B cell (primary cell): ENCODE results near the gene KCTD18. TPM values are rescaled to one million over a fixed set of nuclear protein-coding genes. Genes with fewer than 3 reads are reported as not detected.

ENCODE experiments used
- ATAC-seq: fragments of 200-7000 bp; cut with Tn5 transposase; one replicate; pipeline ENCODE4 v1.10.0; 2021; ENCODE audit warnings: low read depth, mild to moderate bottlenecking, moderate number of reproducible peaks, moderate library complexity
- CTCF ChIA-PET: fragments of 350-600 bp; sonication (Branson Sonifier 250); formaldehyde crosslinking; loops from one replicate; lab custom pipeline; 2021; ENCODE audit warnings: antibody characterized with exemption, inconsistent platforms; lab: Charles Lee
- POLR2A ChIA-PET: fragments of 350-600 bp; sonication (Branson Sonifier 250); formaldehyde crosslinking; loops from one replicate; lab custom pipeline; 2021; ENCODE audit warnings: antibody characterized with exemption; lab: Charles Lee
- DNase-seq: peaks from one replicate; pipeline ENCODE4 v3.0.0; 2013
- H2AFZ ChIP-seq: 2 replicates; pipeline ENCODE4 v1.6.1; 2012; ENCODE audit warnings: mild to moderate bottlenecking, low read depth, low read length; ENCODE audit not compliant: insufficient read depth, poor library complexity, severe bottlenecking
- H3K27ac ChIP-seq, 2 donors: 1 replicate in 1 of 2; 2 replicates in 1 of 2; pipeline ENCODE4 v1.5.1; 2012 to 2013; ENCODE audit warnings: low read length in 2 of 2, mild to moderate bottlenecking in 2 of 2, moderate library complexity in 1 of 2
- H3K27me3 ChIP-seq, 4 experiments: fragments of 200-600 bp in 1 of 4; sonication (generic) in 1 of 4; replicated peaks in 1 of 4; 1 replicate in 2 of 4; 2 replicates in 2 of 4; pipeline versions ENCODE4 v1.6.1 to v1.7.0; 2013 to 2016; ENCODE audit warnings: low read length in 3 of 4, mild to moderate bottlenecking in 2 of 4, mixed read lengths in 1 of 4, moderate library complexity in 1 of 4; ENCODE audit not compliant: insufficient read depth in 4 of 4, control insufficient read depth in 3 of 4; ENCODE audit errors: control extremely low read depth in 1 of 4
- H3K36me3 ChIP-seq, 2 experiments: replicated peaks in 1 of 2; 1 replicate in 1 of 2; 2 replicates in 1 of 2; pipeline versions ENCODE4 v1.6.1 to v1.7.1; 2013; ENCODE audit warnings: low read length in 1 of 2; ENCODE audit not compliant: insufficient read depth in 2 of 2, control insufficient read depth in 1 of 2; ENCODE audit errors: control extremely low read depth in 1 of 2, extremely low read depth in 1 of 2
- H3K4me1 ChIP-seq, 2 donors: fragments of 200-600 bp in 1 of 2; sonication (generic) in 1 of 2; 1 replicate in 1 of 2; 2 replicates in 1 of 2; pipeline versions ENCODE4 v1.5.1 to v1.6.1; 2013 to 2017; ENCODE audit warnings: low read length in 2 of 2; ENCODE audit not compliant: control insufficient read depth in 2 of 2, insufficient read depth in 2 of 2
- H3K4me2 ChIP-seq: replicated peaks from 2 replicates; pipeline ENCODE3; 2012; ENCODE audit warnings: mild to moderate bottlenecking, low read depth, low read length; ENCODE audit not compliant: poor library complexity, severe bottlenecking
- H3K4me3 ChIP-seq, 5 experiments: fragments of 200-600 bp in 1 of 5; sonication (generic) in 1 of 5; 1 replicate in 3 of 5; 2 replicates in 2 of 5; pipeline versions ENCODE4 v1.5.1 to v1.7.0; 2011 to 2016; ENCODE audit warnings: low read length in 4 of 5, mild to moderate bottlenecking in 4 of 5, low read depth in 2 of 5, control low read depth in 1 of 5, moderate library complexity in 1 of 5; ENCODE audit not compliant: insufficient read depth in 1 of 5; ENCODE audit errors: control extremely low read depth in 1 of 5, extremely low read depth in 1 of 5
- H3K79me2 ChIP-seq: fragments of 200-600 bp; sonication (generic); one replicate; pipeline ENCODE4 v1.6.0; 2016; ENCODE audit warnings: low read length; ENCODE audit not compliant: control insufficient read depth, insufficient read depth
- H3K9ac ChIP-seq: fragments of 200-600 bp; sonication (generic); 2 replicates; pipeline ENCODE4 v1.6.1; 2017; ENCODE audit warnings: mild to moderate bottlenecking, low read length, moderate library complexity
- H3K9me3 ChIP-seq, 3 donors: one replicate each; pipeline versions ENCODE4 v1.6.1 to v1.7.1; 2013; ENCODE audit warnings: low read length in 2 of 3; ENCODE audit not compliant: control insufficient read depth in 2 of 3, insufficient read depth in 1 of 3; ENCODE audit errors: control extremely low read depth in 1 of 3
- H4K20me1 ChIP-seq: 2 replicates; pipeline ENCODE4 v1.6.0; 2012; ENCODE audit warnings: mild to moderate bottlenecking, low read length; ENCODE audit not compliant: insufficient read depth, control insufficient read depth, poor library complexity, severe bottlenecking
- H3K27ac Mint-ChIP-seq: one replicate; pipeline ENCODE4 v1.8.0; 2021; ENCODE audit warnings: mixed read lengths
- H3K27me3 Mint-ChIP-seq: one replicate; pipeline ENCODE4 v1.8.0; 2021; ENCODE audit warnings: mixed read lengths
- H3K4me1 Mint-ChIP-seq: one replicate; pipeline ENCODE4 v1.8.0; 2021; ENCODE audit warnings: mixed read lengths
- H3K4me3 Mint-ChIP-seq: one replicate; pipeline ENCODE4 v1.8.0; 2021; ENCODE audit warnings: mixed read lengths
- H3K9me3 Mint-ChIP-seq: one replicate; pipeline ENCODE4 v1.8.0; 2022; ENCODE audit warnings: mixed read lengths; ENCODE audit not compliant: insufficient read depth
- CTCF ChIP-seq: fragments of 200-600 bp; IDR thresholded peaks from one replicate; pipeline ENCODE4 v1.8.0; 2022; ENCODE audit warnings: antibody characterized with exemption, mild to moderate bottlenecking
- EZH2 ChIP-seq: IDR thresholded peaks from 2 replicates; pipeline ENCODE4 v1.6.1; 2012; ENCODE audit warnings: borderline replicate concordance, low read depth, mild to moderate bottlenecking, moderate library complexity, low read length; ENCODE audit not compliant: insufficient read depth, poor library complexity, severe bottlenecking
- WGBS: methylation state at CpG from one replicate; pipeline ENCODE4 v1.1.5; 2013; ENCODE audit warnings: missing lambda C conversion rate; ENCODE audit not compliant: insufficient coverage; 5-methylcytosine and 5-hydroxymethylcytosine counted together
- intact Hi-C: fragments of 100-400 bp; cut with micrococcal nuclease; formaldehyde crosslinking; loops from one replicate; pipeline ENCODE4 v1.10.0; 2022
- polyA plus RNA-seq: library from polyadenylated mRNA; depleted of rRNA; stranded (reverse); fragments of >200 nt; gene quantifications from 2 replicates; pipeline ENCODE4 v1.2.3, GENCODE V29; 2012
- total RNA-seq, 2 donors: library from RNA; stranded (reverse); fragments of 120-200 nt in 1 of 2; gene quantifications; 1 replicate in 1 of 2; 2 replicates in 1 of 2; pipeline versions ENCODE4 v1.2.3 to v1.2.4, GENCODE V29; 2013 to 2022

KCTD18 gene
- total and polyA plus RNA-seq, 2 donors (not counting 1 experiment from before 2014, with no cell fraction given) = 15.3 to 20.2 TPM

GRCh38 chr2:200484934-200485333, 24.9 kb downstream of the KCTD18 start:
- CTCF ChIA-PET = interaction anchor here (0.7 to 3.5 kb wide), 4 partner anchors 9 to 505 kb away, joined by 3 to 22 read pairs (median 8); no protein-coding TSS in a partner anchor
- TF ChIP-seq CTCF (no peak), EZH2 (no peak)

GRCh38 chr2:200483729-200484198, 26.1 kb downstream of the KCTD18 start:
- CTCF ChIA-PET = interaction anchor here (0.9 to 3.5 kb wide), 9 partner anchors 10 to 779 kb away, joined by 3 to 22 read pairs (median 4); no protein-coding TSS in a partner anchor
- H3K27me3 ChIP-seq = no peaks in the 10 kb centered on the region
- no peak overlapping the region for H3K27ac ChIP-seq

More at GRCh38 chr2:200484934-200485333, 24.9 kb downstream of the KCTD18 start:
- Histone ChIP-seq H3K27ac (no peak overlapping the region), H3K4me3 (no peak overlapping the region), H3K4me1 (no peaks in the 10 kb centered on the region), H3K9me3 (no peaks in the 10 kb centered on the region), H3K4me2 (no peak overlapping the region), H3K36me3 (peaks cover 5 to 6% of the 10 kb centered on the region in 2 experiments), H3K79me2 (no peaks in the 10 kb centered on the region), H4K20me1 (no peaks in the 10 kb centered on the region), H3K9ac (no peak overlapping the region), H3K27me3 (no peaks in the 10 kb centered on the region), H2AFZ (no peak overlapping the region)
- Mint-ChIP-seq H3K27me3 (peaks cover 8% of the 10 kb centered on the region), H3K27ac (no peak overlapping the region), H3K4me3 (no peak overlapping the region), H3K4me1 (no peaks in the 10 kb centered on the region), H3K9me3 (no peaks in the 10 kb centered on the region)
- 100% methylated on average over 2 of the region's 3 CpGs for WGBS
- POLR2A ChIA-PET = no interaction called here
- intact Hi-C loops = loop anchor here (5.0 kb wide), 1 partner anchor 778 kb away; no protein-coding TSS in a partner anchor
- DNase-seq (no peak), ATAC-seq (no peak)

More at GRCh38 chr2:200483729-200484198, 26.1 kb downstream of the KCTD18 start:
- Histone ChIP-seq H4K20me1 (no peaks in the 10 kb centered on the region), H3K4me1 (no peaks in the 10 kb centered on the region), H3K9me3 (no peaks in the 10 kb centered on the region), H3K4me2 (no peak overlapping the region), H3K36me3 (no peaks in the 10 kb centered on the region), H3K79me2 (no peaks in the 10 kb centered on the region), H3K9ac (no peak overlapping the region), H3K4me3 (no peak overlapping the region), H2AFZ (no peak overlapping the region)
- no peak for DNase-seq
- peaks cover 8% of the 10 kb centered on the region for H3K27me3 Mint-ChIP-seq
- TF ChIP-seq CTCF (no peak), EZH2 (no peak)
- no peak overlapping the region for H3K4me3 Mint-ChIP-seq
- intact Hi-C loops = loop anchor here (5.0 kb wide), 1 partner anchor 776 kb away; no protein-coding TSS in a partner anchor
- no peaks in the 10 kb centered on the region for H3K9me3 Mint-ChIP-seq
- POLR2A ChIA-PET = no interaction called here
- no peak overlapping the region for H3K27ac Mint-ChIP-seq
- H3K4me1 Mint-ChIP-seq = no peaks in the 10 kb centered on the region
- no peak for ATAC-seq
- 51% methylated on average over 4 of the region's 4 CpGs for WGBS
